Left renal pelvis (tissue), 4 donors: ENCODE data around the gene PLS1. TPM values are rescaled to one million over a fixed set of nuclear protein-coding genes. Genes with fewer than 3 reads are reported as not detected.
"Not testable (repeated sequence)": the region's sequence is repeated elsewhere in the genome, so short reads cannot be mapped to it uniquely, and the experiment has no call there.

ENCODE experiments used
- DNase-seq, 4 donors: peaks; one replicate each; pipeline ENCODE4 v3.0.0-alpha.2; 2013; ENCODE audit warnings: low read depth in 4 of 4, low spot score in 3 of 4
- polyA plus RNA-seq, 4 donors: library from polyadenylated mRNA; unstranded; fragments of 120-200 nt; gene quantifications; one replicate each; pipeline ENCODE4 v1.2.1, GENCODE V29; 2013; ENCODE audit not compliant: insufficient read length in 4 of 4

Gene PLS1
- polyA plus RNA-seq, 4 donors = 1.4 to 31.9 (median 29.0) TPM

DNA sequence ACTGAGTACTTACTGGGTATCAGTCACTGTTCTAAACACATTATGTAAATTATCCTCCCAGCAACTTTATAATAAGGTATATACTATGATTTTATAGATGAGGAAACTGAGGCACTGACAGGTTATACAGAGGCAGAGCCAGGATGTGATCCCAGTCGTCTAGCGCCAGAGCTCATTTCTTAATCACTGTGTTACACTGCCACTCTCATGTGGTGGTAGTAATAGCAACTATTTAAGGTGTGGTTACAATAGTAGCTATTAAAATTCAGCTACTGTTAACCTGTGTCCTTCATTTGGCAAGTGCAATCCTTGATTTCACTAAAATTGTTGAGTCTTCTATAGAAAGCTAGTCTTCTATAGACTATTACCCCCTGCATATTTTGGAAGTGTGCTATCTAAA lies 84.5 kb downstream of the PLS1 start:
- no peak for DNase-seq

DNA sequence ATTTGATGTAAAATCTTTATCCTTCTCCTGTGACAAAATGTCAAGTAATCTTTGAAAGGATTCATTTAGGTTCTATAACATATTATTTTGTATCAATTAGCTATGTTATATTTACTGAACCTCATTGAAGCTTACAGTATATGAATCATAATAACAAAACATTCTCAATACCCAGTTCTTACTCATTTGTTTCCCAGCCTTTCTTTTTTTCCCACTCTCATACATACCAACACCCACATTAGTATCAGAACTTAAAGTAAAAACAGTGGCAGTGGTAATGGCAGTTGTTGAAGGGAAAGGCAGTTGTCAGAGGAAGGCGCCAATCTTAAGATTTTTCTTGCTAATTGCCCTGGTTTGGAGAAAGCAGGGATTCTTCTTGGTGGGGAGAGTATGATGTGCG lies 94.4 kb downstream of the PLS1 start:
- no peak for DNase-seq

DNA sequence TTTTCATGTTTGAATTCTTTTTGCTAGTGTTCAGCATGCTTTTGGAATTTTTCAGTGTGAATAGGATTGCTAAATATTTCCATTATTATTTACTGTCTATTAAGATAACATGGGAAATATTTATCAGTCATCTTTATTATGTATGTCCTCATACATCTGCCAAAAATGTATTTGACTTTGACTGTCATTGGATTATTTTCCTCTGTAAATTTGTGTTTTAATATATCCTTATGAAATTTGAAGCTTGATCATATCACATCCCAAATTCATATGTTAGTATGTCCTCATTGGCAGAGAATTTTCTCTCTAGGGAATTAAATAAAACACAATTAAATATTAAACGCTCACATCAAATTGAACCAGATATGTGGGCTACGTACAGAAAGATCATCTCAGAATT lies 95.3 kb downstream of the PLS1 start:
- no peak for DNase-seq

DNA sequence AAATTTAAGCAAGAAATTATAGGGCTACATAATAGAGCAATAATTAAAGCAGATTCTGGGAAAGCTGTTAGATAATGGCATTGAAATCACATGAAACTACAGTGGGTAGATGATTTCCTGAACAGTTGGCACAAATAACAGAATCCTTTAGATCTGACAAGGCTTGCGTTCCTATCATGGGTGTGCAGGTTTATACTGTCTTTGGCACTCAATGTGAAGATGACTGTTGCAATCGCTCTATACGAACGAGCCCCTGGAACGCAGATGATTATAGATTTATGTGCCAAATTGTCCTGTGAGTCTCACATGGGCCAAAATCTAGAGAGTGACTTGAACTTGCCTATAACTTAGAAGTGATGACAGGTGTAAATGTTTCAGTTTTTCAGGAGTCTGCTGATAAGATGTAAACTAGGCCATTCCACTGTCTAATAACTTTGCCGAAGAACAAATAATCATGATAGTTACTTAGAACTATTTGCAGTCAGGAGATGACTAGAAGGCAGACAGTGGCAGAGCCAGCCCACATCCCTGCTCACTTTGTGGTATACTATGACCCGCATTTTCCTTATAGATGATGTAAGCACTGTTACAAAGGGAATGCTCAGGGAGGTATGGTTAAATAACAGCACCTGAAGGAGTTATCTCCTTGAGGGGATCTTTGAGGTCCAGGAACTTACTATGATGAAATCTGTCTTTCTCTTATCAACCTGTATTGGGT lies 97.1 kb downstream of the PLS1 start:
- no peak for DNase-seq

DNA sequence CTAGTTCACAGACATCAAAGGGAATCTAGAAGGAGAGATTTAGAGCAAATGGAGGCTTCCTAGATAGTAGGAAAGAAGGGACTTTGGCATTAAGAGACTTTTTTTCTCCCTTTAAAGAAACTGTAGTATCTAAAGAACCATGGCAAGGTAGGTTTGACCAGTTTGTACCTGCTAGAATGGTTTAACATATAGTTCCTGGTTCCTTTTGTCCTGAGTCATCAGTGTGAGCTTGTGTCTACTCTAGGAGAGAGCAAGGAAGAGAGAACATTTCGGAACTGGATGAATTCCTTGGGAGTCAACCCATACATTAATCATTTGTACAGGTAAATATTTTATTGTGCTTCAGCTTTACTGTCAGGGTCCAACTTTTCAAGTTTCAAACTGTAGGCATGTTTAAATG lies 98.0 kb downstream of the PLS1 start:
- DNase-seq = no peak

DNA sequence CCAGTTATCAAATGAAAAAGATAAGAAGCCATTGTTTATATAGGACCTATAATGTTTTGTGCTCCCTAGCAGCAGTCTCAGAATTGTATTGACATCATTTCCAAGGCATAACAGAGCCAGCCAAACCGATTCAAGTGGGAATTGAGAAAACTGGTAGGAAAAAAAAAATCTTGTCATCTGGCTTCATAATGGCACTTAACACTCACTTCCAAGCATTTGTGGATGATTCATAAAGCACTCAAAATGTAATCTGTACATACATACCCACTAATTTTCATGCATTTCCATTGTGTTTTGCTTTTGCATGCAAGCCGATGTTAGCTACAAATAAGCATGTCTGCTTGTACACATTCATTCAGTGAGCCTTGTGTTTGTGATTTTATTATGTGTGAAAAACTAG lies 109.0 kb downstream of the PLS1 start:
- no peak for DNase-seq

DNA sequence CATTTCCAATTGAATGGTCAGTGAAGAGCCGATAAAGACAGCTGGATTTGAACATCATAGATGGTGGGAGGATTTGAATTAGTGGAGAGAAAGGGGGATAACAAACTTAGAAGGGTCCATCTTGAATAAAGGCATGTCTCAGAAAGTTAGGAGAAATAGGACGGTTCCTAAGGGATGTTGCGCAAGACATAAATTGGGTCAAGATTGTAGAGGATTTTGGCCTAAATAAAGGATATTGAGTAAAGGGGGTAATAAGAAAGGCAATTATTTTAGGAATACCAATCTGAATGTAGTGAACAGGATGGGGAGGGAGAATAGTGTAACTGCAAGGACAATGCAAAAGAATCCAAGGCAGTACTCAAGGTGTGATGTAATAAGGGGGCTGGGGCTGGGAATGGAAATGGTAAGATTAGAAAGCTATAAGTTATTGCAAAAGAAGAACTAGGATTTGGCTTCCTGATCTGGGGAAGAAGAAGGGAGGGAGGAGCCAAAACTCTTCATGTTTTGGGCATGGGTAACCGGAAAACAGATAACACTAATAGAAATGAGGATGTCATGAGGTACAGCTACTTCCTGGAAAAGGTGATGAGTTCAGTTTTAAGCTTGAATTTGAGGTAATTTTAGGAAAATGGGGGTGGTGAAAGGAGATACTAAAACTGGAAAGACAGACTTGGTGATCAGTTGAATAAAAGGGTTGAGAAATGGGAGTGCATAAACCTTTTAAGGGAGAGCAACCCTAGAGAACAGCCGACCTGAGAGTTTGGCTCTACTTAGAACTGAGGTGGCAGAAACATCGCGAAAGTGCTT lies 110.3 kb downstream of the PLS1 start:
- DNase-seq = no peak

DNA sequence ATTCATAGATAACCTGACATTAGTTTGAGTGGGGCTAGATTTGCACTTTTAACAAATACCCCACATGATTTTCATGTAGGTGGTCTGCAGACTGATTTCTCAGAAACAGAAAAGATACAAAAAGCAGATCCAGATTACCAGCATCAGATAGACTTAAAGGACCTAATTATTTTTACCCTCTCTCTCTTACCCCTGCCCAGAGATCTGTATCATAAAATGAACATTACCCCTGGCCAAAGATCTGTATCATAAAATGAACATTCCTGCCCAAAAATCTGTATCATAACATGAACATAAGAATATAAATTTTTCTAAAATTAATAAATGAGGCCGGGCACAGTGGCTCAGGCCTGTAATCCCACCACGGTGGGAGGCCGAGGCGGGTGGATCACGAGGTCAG lies 113.0 kb downstream of the PLS1 start:
- no peak for DNase-seq

DNA sequence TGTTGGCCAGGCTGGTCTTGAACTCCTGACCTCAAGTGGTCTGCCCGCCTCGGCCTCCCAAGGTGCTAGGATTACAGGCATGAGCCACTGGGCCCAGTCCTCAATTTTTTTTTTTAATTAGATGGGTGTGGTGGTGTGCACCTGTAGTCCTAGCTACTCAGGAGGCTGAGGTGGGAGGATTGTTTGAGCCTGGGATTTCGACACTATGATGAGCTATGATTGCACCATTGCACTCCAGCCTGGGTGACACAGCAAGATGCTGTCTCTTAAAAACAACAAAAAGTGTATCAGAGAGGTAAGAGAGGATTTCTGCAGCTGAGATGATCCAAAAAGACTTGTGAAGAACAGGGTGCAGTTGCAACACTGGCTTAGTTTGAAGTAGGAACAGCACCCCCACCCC lies 118.7 kb downstream of the PLS1 start:
- DNase-seq = not testable (repeated sequence)

DNA sequence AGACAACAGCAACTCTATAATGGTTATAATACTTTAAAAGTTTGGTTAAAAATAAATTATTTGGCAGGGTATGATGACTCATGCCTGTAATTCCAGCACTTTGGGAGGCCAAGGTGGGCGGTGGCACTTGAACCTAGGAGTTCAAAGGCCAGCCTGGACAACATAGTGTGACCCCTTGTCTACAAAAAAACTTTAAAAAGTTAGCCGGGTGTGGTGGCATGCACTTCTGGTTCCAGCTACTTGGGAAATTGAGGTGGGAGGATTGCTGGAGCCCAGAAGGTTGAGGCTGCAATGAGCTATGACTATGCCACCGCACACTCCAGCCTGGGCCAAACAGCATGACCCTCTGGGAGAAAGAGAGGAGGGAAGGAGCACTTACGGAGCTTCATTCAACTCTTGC lies 119.9 kb downstream of the PLS1 start:
- no peak for DNase-seq

DNA sequence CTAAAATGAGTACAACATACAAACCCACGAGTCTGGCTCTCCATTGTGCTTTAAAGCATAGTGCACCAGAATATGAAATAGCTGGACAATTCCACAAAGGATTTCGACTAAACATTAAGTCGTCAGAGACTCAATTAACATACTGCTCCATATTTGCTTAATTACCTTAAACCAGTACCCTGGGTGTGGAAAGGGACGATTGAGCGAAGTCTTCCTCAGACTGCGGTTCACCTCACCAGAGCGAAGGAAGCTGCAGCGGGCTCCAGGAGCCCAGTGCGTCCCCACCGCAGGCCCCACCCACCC lies 127.4 kb downstream of the PLS1 start:
- no peak for DNase-seq

DNA sequence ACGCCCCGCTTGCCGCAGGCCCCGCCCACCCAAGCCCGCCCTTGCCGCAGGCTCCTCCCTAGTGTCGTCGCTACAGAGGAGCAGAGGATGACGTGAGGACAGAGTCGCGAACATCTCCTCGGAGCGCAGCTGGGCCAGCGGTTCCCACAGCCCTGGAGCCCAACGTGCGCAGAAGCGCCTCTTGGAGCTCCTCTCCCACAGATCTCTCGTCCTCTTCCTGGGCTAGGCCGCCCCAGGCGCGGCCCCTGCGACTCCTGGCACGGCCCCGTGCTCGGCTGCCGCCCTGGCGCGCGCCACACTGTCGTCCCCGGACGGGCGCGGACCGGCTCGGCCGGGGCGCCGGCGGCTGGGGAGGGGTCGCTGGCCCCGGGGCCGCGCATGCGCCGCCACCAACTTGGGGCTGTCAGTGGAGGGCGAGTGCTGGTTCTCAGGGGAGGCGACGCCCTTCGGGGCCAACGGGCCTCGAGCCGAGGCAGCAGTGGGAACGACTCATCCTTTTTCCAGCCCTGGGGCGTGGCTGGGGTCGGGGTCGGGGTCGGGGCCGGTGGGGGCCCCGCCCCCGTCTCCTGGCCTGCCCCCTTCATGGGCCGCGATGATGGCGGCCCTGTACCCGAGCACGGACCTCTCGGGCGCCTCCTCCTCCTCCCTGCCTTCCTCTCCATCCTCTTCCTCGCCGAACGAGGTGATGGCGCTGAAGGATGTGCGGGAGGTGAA lies 127.9 kb downstream of the PLS1 start, which contains the start of gene TRPC1:
Gene TRPC1 (plus strand): TSS at position 67 of the 714 bp plus-strand sequence. CDS start 526 bp downstream, at position 593.
- DNase-seq = peak; percentile 72 to 78 (median 76)

DNA sequence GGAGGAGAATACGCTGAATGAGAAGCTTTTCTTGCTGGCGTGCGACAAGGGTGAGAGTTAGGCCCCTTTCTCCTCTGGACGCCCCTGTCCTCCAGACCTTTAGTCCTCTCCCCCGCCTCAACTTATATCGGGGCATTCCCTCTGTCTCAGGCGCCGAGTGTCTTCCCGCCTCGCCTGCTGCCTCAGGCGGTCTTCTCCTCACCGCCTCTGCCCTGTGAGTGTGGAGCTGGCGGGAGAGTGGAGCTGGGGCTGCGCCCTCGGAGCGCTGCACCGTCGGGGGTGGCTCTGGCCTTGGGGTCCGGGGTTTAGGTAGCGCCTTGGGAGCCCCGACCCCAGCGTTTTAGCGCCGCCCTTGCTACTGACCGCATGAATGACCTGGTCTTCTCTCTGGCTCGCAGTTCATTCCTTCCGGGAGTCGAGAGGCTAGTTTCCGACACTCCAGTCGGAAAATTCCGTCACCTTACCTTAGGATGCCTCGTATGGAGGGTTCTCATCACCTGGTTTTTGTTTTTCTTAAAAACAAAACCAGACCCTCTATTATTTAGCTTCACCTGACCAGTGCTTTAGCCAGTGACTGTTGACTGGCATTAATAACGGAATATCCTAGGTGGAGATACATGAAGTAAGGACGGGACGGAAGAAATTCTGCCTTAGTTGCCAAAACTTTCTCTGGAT lies 128.6 kb downstream of the PLS1 start:
- peak; percentile 23 to 48 (median 36) for DNase-seq

DNA sequence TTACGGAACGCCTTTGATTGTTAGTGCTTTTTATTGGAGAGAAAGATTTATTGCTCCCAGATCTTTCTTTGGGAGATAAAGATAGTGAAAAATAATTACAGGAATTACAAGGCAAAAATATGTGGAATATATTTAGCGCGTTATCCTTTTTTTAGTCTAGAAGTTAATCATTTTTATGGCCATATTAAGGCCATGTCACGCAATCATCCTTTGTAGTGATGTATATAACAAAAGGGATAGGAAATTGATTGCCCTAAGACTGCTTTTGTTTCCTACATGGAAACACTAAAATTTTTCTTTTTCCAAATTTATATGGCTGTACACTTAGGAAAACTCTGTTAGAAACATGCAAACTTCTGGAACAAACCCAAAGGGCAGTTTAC lies 129.2 kb downstream of the PLS1 start:
- peak in 2 of 4 donors; percentile 1 to 6 for DNase-seq

DNA sequence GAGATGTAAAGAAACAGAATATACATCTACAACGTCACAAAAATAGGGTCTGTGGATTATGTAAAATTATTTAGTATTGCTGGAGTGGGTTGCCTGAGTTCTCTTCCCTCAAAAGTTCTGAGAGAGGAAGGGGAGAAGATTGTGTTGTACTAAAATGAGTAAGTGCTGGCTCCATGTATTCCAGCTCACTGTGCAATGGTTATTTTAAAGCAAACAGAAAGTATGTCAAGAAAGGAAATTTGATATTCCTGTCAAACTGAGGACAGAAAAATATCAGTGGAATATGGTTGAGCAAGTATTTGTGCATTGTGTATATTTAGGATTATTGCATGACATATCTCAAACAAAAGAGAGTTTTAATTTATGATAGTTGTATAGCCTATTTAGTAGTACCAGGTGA lies 129.8 kb downstream of the PLS1 start:
- no peak for DNase-seq

DNA sequence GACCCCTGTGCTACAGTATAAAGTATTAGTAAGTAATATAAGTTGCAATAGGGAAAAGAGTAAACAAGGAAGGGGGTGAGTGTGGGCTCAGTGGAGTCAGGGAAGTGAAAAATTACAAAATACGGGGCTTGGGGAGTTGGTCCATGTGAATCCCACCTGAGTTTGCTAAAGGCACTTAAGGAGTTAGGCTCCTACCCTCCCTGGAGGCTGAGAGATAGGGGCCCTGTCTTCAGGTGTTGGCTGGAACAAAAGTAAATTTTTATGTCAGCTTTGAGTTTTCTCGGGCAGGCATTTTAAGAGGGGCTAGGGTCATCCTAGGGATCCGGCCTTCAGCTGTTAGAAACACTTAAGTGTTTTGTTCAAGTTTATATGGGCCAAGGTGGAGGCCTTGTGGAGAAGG lies 135.9 kb downstream of the PLS1 start:
- DNase-seq = no peak

DNA sequence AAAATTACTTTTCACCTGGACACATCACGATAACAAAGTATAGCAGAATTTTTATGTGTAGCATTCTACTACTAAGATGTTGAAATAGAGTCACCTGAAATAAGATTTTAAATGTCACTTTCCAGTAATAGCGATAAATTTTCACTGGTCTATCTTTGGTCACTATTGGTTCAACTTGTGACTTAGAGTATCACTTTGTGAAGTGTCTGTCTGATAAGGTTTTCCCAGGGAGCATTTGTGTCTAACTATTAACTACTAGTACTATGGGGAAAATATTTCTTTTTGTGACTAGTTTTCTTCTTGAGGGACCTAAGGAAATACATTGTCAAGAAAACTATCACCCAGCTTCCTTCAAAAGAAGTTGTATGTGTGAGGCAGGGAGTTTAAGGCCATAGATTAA lies 138.6 kb downstream of the PLS1 start:
- no peak for DNase-seq

DNA sequence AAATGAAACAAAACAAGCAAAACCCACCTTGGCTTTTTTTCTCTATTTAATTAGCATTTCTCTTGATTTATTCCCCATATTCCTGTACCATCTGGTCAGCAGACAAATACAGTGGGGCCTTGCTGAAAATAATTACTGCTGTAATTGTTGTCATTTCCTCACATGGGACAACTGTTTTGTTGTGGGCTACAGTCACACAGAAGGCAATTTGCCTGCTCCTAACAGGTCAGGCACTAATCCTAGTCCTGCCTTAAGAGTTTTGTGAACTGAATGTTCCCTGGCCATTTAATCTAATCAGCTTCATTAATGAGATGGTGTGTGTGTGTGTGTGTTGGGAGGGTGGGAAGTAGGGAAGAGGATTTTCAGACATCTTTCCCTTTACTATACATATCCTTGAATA lies 139.3 kb downstream of the PLS1 start:
- no peak for DNase-seq

DNA sequence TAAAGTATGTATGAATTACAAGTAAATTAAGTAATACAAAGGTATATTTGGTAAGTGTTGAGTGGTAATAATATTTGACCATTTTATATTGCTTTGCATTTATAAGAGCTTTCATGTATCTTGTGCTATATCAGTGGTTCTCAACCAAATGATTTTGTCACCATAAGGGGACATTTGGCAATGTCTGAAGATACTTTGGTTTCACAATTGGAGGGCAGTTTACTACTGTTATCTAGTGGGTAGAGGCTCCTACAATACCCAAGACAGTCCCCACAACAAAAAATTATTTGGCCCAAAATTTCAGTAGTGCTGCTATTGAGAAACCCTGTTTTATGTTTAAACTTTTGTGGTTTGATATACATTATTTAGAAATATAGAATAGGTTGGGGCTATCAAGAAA lies 142.2 kb downstream of the PLS1 start:
- no peak for DNase-seq

DNA sequence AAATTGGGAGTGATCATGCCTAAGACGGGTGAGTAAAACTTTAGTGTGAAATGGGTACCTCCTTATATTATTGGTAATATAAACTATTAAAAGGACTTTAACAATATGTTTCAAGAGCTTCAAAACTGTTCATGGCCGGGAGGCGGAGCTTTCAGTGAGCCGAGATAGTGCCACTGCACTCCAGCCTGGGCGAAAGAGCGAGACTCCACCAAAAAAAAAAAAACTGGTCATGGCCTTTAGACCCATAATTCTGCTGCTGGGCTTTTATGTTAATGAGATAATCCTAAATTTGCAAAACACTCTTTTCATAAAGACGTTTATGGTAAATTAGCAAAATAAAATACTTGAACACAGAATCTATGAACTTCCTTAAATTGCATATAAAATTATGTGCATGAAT lies 150.5 kb downstream of the PLS1 start:
- no peak for DNase-seq

DNA sequence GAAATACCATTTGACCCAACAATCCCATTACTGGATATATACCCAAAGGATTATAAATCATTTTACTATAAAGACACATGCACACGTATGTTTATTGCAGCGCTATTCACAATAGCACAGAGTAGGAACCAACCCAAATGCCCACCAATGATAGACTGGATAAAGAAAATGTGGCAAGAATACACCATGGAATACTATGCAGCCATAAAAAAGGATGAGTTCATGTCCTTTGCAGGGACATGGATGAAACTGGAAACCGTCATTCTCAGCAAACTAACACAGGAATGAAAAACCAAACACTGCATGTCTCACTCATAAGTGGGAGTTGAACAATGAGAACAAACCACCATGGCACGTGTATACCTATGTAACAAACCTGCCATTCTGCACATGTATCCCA lies 154.3 kb downstream of the PLS1 start:
- DNase-seq = not testable (repeated sequence)
